HL-60 (cell line): Measurements from ENCODE around the gene AQP3. TPM values are rescaled to one million over a fixed set of nuclear protein-coding genes. Genes with fewer than 3 reads are reported as not detected.
"Not testable (repeated sequence)": the region's sequence is repeated elsewhere in the genome, so short reads cannot be mapped to it uniquely, and the experiment has no call there.

Experiments used
- DNase-seq, 2 experiments: peaks; one replicate each; pipeline ENCODE4 v3.0.0-alpha.2; 2010 to 2020; ENCODE audit warnings: low read depth in 1 of 2, low spot score in 1 of 2
- H3K27ac ChIP-seq: fragments of 250-450 bp; sonication (Bioruptor Pico); replicated peaks from 2 replicates; pipeline ENCODE4 v1.5.1; 2020; ENCODE audit warnings: mild to moderate bottlenecking, moderate library complexity
- H3K27me3 ChIP-seq: fragments of 250-450 bp; sonication (Bioruptor Pico); 2 replicates; pipeline ENCODE4 v1.5.1; 2021; ENCODE audit warnings: mild to moderate bottlenecking, moderate library complexity; ENCODE audit not compliant: insufficient read depth, poor library complexity, severe bottlenecking
- H3K4me3 ChIP-seq: replicated peaks from 2 replicates; pipeline ENCODE4 v1.5.1; 2011; ENCODE audit warnings: mild to moderate bottlenecking, control low read depth, low read length; ENCODE audit not compliant: insufficient read depth
- GABPA ChIP-seq: IDR thresholded peaks from 2 replicates; pipeline ENCODE4 v1.6.1; 2012; ENCODE audit warnings: low read depth
- POLR2AphosphoS5 ChIP-seq: IDR thresholded peaks from 2 replicates; pipeline ENCODE4 v1.6.1; 2012; ENCODE audit warnings: low read depth
- SPI1 ChIP-seq: IDR thresholded peaks from 2 replicates; pipeline ENCODE4 v1.6.1; 2012; ENCODE audit warnings: low read depth, mild to moderate bottlenecking, borderline replicate concordance
- microRNA-seq: library from miRNA; unstranded; fragments of <30 nt; microRNA quantifications from one replicate; pipeline ENCODE4, GENCODE V29; 2018
- TF ChIP-seq, protein P1 (sequence below): IDR thresholded peaks from one replicate; pipeline ENCODE4 v1.5.1; 2011; ENCODE audit warnings: low read length, control low read depth, inconsistent platforms; ENCODE audit not compliant: insufficient read depth
- TF ChIP-seq, protein P2 (sequence below): IDR thresholded peaks from 2 replicates; pipeline ENCODE4 v1.6.1; 2012; ENCODE audit warnings: low read depth; ENCODE audit not compliant: insufficient replicate concordance

The AQP3 gene

DNA sequence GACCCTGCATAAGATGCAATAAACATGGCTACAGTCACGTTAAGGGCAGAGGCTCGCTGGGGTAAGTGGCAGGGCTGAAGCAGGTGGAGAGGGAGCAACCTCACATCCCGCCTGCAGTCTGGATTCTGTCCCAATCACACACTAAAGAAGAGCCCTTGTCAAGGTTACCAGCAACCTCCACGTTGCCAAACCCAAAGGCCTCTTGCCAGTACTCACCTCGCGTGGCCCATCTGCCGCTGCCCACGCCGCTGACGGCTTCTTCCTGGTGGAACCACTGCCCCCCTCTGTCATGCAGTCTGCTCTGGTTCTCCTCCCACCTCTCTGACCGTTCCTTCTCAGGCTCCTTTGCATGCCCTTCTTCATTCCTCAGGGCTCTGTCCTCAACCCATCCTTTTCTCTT, 53.8 kb downstream of the AQP3 start:
- DNase-seq, result no peak
- TF ChIP-seq, protein P1, sequence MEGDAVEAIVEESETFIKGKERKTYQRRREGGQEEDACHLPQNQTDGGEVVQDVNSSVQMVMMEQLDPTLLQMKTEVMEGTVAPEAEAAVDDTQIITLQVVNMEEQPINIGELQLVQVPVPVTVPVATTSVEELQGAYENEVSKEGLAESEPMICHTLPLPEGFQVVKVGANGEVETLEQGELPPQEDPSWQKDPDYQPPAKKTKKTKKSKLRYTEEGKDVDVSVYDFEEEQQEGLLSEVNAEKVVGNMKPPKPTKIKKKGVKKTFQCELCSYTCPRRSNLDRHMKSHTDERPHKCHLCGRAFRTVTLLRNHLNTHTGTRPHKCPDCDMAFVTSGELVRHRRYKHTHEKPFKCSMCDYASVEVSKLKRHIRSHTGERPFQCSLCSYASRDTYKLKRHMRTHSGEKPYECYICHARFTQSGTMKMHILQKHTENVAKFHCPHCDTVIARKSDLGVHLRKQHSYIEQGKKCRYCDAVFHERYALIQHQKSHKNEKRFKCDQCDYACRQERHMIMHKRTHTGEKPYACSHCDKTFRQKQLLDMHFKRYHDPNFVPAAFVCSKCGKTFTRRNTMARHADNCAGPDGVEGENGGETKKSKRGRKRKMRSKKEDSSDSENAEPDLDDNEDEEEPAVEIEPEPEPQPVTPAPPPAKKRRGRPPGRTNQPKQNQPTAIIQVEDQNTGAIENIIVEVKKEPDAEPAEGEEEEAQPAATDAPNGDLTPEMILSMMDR, result no peak
- no peak for TF ChIP-seq GABPA
- TF ChIP-seq, protein P2, sequence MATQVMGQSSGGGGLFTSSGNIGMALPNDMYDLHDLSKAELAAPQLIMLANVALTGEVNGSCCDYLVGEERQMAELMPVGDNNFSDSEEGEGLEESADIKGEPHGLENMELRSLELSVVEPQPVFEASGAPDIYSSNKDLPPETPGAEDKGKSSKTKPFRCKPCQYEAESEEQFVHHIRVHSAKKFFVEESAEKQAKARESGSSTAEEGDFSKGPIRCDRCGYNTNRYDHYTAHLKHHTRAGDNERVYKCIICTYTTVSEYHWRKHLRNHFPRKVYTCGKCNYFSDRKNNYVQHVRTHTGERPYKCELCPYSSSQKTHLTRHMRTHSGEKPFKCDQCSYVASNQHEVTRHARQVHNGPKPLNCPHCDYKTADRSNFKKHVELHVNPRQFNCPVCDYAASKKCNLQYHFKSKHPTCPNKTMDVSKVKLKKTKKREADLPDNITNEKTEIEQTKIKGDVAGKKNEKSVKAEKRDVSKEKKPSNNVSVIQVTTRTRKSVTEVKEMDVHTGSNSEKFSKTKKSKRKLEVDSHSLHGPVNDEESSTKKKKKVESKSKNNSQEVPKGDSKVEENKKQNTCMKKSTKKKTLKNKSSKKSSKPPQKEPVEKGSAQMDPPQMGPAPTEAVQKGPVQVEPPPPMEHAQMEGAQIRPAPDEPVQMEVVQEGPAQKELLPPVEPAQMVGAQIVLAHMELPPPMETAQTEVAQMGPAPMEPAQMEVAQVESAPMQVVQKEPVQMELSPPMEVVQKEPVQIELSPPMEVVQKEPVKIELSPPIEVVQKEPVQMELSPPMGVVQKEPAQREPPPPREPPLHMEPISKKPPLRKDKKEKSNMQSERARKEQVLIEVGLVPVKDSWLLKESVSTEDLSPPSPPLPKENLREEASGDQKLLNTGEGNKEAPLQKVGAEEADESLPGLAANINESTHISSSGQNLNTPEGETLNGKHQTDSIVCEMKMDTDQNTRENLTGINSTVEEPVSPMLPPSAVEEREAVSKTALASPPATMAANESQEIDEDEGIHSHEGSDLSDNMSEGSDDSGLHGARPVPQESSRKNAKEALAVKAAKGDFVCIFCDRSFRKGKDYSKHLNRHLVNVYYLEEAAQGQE, result no peak
- TF ChIP-seq SPI1, result no peak
- no peak for TF ChIP-seq POLR2AphosphoS5
- Histone ChIP-seq H3K27me3 (no peaks in the 10 kb centered on the region), H3K4me3 (no peak overlapping the region), H3K27ac (no peak overlapping the region)

DNA sequence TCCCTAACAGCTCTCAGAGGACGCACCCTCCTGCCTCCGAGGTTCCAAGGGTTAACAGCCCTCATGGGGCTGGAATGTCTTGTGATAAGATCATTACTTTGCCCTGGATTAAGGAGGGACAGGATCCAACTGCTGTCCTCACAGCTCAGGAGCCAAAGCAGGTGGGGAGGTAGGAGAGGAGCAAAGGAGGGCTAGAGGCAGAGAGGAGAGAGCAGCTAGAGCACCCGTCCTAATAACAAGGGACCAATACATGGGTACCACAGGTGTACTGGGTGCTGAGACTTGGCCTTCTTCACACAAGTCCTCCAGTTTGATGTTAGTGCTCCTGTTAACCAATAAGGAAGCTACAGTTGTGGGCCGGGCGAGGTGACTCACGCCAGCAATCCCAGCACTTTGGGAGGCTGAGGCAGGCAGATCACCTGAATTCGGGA, 54.8 kb downstream of the AQP3 start:
- H3K4me3 ChIP-seq, DNase-seq, H3K27me3 ChIP-seq, H3K27ac ChIP-seq: not testable (repeated sequence)

Small RNAs within 50 kb of the gene (microRNA-seq; reads per million reads assigned to microRNA genes)
- gene MIR6851, result not detected
